ENCODE data around the gene PEMT.
"Not testable (repeated sequence)": the region's sequence is repeated elsewhere in the genome, so short reads cannot be mapped to it uniquely, and the experiment has no call there.

PEMT gene

DNA sequence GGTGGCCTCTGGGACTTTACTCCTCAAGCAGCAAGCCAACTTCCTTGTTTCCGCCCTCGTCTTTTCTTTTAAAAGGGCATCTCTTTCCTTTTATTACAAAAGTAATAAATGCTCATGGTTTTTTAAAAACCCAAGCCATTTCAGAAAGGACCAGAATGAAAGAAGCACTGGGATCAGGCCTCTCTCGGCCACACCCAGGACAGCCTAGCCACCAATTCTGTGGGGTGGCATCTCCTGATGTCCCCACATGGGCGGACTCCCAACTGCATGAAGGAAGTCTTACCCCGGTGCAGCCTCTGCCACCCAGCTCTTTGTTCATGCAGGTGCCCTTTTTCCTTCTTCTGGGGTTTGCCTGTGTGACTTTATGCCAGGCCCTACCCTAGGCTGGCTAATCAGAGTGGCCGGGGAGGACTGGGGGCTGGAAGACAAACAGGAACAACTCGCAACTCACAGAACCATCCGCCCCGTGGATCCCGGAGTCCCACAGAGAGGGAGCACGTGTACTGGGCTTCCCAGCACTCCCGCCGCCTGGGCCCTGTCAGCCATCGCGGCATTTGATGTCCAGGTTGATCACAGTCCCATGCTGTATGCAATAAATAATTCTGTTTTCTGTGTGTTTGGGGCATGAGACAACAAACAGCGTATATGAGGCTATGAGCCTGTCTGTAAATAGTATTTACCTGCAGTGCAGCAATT, 92.8 kb downstream of the PEMT start:
- DNase-seq: no peak

DNA sequence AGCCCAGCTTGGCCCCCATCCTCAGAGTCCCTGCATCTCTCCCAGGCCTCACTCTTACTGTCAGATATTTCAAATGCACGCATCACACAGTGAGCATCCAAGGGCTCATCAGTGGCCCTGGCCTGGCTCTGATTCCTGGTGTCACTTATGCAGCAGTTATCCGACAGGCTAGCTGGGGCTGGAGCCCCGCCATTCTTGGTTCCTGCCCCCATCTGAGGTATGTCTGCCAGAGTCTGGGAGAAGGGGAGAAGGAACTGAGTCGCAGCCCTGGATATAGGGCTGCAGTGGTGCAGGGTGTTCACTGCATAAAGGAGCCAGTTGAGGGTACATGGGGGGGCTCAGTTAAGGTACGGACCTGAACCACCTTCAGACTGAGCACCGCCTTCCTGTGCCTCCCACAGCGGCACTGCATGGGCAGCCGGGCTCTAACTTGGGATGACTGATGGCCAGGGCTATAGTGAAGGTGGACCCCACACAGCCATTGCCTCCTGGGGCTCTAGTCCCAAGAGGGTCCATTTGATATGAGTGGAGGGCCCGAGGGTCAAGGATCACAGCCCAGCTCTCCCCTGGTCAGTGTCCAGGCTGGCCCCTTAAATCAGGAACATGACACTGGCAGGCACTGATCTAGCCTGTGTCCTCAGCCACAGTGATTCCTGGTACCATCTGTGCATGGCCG, 93.5 kb downstream of the PEMT start:
- no peak for DNase-seq

DNA sequence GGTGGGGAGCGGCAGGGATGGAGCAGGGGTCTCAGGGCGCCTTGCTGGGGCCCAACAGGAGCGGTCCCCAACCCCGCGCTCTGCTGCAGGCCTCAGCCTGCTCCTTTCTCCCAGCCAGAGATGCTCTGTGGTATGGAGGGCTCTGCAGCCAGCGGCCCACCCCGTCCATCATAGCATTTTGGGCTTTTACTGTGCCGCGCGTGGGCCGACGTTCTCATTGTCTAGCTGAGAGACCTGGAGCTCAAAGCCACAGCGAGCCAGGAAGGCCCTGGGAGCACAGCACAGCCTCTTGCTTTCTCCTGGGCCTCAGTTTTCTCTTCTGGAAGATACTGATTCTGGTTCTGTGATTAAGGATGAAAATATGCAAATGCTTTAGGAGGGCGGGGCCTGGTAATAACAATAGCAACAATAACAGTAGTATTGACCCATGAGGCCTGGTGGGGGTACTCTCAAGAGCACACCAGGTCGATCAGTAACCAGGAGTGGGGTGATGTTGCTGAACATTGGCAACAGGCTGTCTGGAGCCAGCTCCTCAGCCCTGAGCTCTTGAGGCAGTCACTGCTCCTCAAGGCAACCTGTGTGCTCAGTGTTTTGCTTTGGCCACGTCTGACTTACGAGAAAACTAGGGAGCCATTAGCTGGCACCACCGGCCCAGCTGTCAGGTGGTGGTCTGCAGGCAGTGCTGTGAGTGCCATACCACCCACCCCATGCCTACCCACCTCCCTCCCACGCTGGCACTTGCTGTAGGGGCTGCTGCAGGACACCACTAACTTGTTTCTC, 94.3 kb downstream of the PEMT start:
- DNase-seq: no peak

DNA sequence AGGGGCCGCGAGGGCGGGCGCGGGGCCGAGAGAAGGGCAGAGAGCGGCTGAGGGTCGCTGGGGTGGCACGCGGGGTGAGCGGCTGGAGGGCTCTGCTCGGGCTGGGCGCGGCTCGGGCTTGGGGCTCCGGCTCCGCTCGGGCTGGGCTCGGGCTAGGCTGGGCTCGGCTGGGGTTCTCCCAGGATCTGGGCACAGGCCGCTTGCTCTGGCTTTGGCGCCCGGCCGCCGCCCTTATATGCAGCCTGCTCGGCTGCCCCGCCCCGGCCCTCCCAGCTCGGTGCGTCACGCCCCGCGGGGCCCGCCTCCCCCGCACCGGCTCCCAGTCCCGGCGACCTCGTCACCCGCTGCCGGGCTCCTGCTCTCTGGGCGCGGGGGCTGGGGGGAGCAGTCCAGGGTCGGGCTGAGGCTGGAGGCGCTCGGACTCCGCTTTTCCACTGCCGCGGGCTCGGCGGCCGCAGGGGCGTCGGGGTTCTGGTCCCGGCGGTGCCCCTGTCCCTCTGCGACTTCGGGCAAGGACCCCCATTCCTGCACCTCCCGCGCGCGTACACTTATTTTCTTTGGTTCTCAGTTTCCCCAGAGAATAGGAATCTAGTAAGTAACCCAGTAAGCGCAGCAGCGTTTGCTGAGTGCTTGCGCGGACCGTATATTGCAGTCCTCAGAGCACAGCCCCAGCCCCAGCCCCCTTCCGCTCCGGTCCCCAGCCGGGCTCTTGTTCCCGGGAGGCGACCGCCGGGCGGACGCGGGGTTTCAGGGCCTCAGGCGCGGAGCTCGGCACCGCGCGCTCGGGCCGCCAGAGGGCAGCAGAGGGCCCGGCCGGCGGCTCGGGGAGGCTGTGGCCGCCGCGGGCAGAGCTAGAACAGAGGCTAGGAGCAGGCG, 95.1 kb downstream of the PEMT start, which contains the start of gene RASD1:
Gene RASD1 (minus strand): TSS at position 207 of the 876 bp plus-strand sequence. CDS start 214 bp downstream, outside the sequence.
- peak; percentile 79 to 81 for DNase-seq

DNA sequence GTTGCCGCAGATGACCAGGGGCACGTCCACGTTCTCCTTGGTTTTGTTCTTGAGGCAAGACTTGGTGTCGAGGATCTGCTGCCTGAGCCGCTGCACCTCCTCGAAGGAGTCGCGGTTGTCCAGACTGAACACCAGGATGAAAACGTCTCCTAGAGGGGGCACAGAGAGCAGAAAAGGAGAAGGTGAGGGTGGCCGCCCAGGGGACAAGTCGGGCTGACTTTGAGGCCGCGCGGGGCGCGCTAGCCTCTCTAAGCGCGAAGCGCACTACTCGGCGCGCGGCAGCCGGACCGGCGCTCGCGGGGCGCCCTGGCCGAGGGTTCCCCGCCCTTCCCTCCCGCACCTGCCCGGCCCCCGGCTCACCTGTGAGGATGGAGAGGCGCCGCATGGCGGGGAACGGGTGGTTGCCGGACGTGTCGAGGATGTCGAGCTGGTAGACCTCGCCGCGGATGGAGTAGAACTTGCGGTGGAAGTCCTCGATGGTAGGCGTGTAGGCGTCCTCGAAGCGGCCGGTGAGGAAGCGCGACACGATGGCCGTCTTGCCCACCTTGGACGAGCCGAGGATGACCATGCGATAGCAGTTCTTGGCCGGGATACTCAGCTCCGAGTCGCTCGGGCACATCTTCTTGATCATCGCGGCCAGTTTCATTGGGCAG, 95.8 kb downstream of the PEMT start:
- DNase-seq: peak; percentile 11 to 17

DNA sequence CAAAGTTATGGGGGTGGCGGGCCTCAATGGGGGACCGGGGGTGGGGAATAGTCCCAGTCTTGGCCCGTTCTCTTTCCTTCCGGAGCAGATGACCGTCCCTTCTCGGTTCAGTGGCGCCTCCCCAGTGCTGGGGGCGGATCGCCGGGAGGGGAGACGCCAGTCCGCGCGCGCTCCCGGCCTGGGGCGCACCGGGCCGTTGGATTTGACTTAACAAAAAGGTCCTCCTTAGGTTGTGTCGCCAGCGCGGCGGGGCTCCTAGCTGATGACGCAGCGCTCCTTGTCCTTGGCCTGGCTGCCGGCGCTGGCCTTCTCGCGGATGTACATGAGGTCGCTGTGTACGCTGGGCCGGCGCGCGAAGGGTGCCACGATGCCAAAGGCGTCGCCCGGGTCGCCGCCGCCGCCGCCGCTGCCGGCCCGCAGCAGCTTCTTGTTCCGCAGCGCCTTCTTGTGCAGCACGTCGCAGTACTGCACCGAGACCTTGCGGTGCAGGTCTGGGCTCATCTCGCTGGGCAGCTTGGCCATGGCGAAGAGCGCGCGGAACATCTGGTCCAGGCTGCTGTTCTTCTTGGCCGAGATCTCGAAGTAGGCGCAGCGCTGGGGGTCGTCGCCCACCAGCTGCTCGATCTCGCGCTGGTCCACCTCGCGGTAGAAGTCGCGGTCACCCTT, 96.5 kb downstream of the PEMT start:
- DNase-seq: peak in 1 of 2 experiments; percentile 18

DNA sequence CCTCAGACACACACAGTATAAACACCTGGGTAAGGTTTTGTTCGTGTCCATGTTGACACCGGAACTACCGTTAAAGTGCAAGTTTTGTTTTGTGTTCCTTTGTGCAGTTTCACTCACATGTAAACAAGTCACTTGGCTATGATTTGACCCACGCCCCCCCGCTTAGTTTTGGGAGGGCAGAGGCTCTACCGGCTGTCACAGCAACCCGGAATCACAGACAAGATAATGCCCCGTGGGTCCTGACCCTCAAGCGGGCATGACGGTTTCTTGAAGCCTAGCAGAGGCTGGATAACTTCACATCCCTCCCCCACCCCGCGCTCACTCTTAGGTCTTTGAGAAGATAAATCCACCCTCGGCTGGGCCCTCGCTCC, 97.0 kb downstream of the PEMT start:
- no peak for DNase-seq

DNA sequence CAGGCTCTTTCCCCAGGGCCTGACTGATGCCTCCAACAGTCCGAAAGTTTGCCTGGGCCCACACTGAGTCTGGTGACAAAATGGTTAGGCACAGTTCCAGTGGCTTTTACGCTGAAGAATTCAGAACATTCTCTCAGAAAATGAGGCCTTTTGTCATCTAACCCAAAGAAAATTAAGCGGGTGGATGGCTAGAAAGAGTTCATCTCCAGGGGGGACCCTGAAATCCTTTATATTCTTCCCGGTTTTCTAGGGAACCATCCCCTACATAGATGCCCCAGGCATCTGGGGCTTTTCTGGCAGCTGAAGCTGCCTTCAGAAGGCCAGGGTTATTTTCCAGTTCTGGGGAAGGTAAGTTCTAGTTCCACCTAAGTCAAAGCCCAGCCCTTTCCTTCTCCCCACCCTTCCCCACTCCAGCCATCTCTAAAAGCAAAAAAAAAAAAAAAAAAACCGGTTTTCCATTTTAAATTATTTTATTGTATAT, 97.5 kb downstream of the PEMT start:
- no peak for DNase-seq

DNA sequence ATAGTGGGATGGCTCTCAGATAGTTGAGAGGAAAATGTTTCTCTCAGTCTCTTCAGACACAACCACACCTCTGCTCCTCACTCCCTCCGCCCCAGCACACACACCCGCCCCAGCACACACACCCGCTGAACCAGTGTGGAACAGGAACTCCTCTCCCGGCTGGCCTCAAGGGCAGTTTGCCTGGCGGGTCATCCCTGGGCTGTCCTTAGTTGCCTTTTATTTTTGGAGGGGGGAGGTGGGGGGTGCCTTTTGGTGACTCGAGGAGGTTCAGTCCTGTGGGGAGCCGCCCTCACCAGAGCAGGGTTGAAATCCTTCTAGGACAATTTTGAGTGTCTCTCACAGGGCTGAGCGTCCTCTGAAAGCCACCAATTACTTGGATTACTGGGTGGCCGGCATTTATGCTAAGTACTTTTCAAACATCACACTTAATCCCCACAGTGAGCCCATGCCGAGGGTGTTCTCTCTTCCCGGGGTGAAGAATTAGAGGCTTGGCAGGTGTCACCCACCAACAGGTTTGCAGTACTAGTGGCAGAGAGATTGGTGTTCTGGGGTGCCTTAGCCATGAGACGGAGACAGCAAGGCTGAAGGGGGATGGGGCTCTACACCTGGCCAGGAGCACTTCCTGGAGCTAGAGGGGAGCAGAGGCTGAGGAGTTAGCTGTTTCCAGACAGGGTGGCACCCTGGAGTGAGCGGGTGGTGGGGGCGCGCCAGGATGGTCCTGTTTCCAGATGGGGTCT, 98.1 kb downstream of the PEMT start:
- DNase-seq: no peak

DNA sequence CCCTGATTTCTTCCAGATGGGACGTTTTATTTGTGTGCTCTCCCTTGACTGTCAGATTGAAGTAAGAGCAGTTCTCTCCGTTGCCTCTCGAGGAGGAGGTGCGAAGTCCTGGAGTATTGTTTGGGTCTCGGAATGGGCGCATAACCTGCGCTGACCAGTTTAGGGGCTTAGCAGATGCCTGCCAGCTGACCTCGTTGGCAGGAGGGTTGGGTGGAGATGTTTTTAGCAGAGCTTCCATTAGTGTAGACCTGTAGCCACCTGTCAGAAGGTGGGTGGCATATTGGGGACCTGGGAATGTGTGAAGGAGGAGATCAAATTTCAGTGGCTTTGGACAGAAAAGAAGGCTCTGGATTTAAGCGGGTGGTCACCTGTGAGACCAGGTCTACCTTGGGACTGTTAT, 98.9 kb downstream of the PEMT start:
- no peak for DNase-seq

DNA sequence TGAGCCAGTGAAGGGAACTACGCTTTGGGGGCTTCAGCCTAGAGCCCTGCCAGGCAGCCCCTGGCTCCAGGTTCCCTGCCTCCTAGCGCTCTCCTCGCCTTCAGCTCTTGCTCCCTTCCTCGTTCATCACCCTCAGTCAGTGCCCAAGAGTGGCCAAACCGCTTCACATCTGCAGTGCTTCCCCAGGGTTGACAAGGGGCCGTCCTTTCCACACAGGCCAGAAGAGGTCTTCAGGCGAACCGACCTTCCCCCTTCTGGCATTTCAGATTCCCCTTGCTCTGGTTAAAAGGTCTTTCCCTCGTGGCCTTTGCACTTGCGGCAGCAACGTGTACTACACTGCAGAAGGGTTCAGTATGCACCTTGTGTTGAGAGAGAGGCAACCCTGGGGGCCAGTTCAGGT, 99.4 kb downstream of the PEMT start:
- DNase-seq: no peak

DNA sequence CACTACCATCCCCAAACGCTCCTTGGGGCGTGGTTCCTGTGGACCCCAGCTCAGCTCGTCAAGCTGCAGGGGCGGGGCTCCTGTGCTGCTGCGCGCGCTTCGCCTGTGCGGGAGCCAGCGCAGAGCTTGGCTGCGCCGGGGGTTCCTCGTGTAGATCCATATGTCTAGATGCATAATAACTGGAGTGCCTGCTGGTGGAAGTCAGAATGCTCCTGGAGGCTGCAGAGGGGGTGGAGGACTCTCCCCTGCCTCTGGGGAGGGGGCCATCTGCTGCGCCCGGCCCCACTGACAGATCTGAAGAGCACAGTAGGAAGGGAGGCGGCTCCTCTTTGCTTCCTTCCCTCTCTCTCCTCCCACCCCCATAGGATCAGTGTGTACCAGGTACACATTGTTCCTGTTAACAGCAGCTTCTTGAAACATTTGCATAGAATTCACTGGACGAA, 99.9 kb downstream of the PEMT start:
- DNase-seq: no peak

DNA sequence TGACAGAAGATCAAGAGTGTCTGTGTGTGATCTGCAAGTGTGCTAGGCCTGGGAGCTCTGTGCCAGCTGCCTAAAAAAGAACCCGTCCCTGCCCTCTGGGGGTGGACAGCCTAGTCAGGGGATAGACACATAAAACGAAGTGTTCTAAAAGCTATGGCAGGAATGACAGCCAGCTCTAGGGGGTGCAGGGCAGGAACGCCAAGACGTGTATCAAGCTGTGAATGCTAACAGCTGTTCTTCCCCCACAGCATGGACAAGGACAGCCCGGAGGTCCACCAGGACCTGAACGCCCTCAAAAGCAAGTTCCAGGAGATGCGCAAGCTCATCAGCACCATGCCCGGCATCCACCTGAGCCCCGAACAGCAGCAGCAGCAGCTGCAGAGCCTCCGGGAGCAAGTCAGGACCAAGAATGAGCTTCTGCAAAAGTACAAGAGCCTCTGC, 100.5 kb downstream of the PEMT start:
- no peak for DNase-seq

DNA sequence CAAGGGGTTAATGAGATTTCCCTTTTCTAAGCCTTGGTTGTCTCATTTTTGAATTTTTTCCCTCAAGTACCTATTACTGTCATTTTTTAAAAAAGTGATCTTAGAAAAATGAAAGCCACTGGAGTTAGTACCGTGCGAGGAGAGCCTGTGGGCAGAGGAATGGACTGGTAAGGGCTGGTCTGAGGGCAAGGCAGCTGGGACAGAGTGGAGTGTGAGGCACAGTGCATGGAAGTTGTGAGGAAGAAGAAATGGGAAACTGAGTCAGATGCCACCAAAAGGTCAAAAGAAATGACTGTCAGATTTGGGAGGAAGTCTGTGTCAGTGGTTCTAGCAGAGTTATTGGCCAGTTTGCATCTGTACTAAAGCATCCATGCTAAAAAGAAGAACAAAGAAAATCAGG, 103.5 kb downstream of the PEMT start:
- no peak for DNase-seq

DNA sequence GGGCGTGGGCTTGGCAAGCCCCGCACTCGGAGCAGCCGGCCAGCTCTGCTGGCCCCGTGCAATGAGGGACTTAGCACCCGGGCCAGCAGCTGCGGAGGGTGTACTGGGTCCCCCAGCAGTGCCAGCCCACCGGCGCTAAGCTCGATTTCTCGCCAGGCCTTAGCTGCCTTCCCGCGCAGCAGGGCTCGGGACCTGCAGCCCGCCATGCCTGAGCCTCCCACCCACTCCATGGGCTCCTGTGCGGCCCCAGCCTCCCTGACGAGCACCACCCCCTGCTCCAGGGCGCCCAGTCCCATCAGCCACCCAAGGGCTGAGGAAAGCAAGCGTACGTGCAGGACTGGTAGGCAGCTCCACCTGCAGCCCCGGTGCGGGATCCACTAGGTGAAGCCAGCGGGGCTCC, 105.1 kb downstream of the PEMT start:
- DNase-seq: not testable (repeated sequence)

DNA sequence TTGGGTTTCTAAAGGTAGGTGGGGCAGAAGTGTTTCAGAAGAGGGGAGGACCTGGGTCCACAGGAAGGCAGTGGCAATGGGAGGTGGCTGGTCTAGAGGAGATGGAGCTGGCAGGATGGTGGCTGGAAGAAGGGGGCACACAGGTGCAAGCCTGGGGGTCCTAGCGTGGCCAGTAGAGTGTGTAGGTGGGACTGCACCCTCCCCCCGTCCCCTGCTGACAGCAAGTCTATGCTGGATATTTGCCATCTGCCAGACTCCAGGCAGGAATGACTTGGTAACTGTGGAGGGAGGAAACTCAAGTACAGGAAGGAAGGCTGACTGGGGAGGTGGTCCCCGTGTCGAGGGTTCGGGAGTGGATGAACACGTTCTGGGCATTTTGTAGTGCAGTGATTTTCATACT, 106.1 kb downstream of the PEMT start:
- DNase-seq: no peak

DNA sequence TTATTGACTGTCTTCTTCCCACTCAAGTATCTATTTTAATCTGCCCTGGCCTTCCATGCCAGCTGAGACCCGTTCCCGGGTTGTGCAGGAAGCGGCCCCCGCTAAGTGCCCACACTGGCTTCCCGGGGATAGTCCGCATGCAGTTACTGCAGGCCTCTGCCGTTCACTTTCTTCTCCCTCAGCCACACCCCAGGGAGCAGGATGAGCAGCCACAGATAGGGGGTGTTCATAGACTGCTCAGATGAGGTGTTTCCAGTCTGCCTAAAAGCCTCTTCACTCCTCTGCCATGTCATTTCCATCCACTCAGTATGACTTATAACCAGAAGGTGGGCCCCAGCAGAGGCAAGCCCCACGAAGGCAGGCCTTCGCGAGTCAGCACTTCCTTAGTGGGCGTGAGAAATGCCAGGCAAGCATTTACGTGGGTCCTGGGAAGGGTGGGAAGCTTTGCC, 107.0 kb downstream of the PEMT start:
- peak in 1 of 2 experiments; percentile 16 for DNase-seq

DNA sequence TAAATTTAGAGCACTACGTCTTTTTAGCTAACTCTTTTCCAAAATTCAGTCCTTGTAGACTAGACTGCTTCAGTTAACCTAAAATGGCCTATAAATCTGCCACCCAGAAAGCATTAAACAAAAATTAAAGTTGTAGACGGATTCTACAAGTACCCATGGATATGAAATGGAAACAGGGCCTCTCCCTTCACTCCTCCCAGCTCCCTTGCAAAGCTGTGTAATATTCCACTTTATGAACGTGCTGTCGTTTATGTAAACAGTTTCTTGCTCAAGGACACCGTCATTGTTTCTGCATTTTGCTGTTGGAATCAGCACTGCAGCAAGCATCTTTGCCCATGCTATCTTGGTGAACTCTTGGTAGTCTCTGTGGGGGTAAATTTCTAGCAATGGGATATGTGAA, 109.6 kb downstream of the PEMT start:
- DNase-seq: no peak

DNA sequence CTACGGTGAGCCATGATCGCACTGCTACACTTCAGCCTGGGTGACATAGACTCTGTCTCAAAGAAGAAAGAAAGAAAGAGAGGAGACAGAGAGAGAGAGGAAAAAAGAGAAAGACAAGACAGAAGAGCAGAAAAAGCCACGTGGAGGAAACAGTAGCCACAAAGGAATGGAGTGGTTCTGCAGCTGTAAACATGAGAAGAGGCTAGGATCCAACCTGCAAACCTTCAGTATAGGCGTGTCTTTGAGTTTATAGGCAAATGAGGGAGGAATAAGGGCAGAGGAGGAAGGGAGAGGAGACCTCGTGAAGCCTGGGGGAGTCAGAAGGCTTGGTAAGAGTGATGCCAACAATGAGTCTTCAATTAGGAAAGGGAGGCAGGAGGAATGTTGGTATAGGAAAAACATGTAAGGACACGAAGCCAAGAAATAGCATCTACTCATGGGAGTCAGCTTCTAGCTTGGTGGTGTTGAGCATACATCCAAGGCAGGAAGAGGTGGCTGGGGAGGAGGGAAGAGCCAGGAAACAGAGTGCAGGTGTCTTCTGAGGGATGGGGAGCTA, 110.8 kb downstream of the PEMT start:
- no peak for DNase-seq

DNA sequence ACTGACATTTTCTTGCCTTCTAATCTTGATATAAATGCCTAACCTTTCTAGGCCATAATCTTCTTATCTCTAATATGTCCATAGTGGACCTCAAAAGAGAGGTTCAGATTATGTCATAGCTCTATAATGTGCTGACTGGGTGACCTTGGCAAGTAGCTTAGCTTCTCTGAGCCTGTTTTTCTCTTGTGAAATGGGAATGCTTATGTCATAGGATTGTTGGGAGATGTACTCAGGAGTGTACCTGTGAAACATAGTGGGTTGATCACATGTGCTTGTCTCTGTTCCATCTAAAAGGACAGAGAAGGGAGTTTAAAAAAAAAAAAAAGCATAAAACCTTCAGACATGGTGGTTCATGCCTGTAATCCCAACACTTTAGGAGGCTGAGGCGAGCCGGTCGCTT, 112.3 kb downstream of the PEMT start:
- no peak for DNase-seq

All from stimulated activated CD4-positive, alpha-beta T cell treated with anti-CD3 and anti-CD28 coated beads, Interleukin-4, amount 100 ng/mL, for 4 hours (primary cell).